ENCODE data around the gene CREG1. TPM values are rescaled to one million over a fixed set of nuclear protein-coding genes. Genes with fewer than 3 reads are reported as not detected.

Gene CREG1
- total RNA-seq, 1 donor from 2014 or later = 171 TPM

- ATAC-seq (no peak), DNase-seq (no peak)
- no peaks in the 10 kb centered on the region for H3K4me1 ChIP-seq
- no peaks in the 10 kb centered on the region for H3K9me3 ChIP-seq
- no peaks in the 10 kb centered on the region for H3K36me3 ChIP-seq
- no peaks in the 10 kb centered on the region for H3K27me3 ChIP-seq
- no peak overlapping the region for H3K27ac ChIP-seq
- intact Hi-C loops (cut with DNase I) = no loop called here
- no peak overlapping the region for H3K4me3 ChIP-seq
- TF ChIP-seq CTCF (IDR thresholded peaks at IDR 0.05) = no peak
Observed at GRCh38 chr1:167511374-167511986, 42.1 kb downstream of the CREG1 start.

DNA sequence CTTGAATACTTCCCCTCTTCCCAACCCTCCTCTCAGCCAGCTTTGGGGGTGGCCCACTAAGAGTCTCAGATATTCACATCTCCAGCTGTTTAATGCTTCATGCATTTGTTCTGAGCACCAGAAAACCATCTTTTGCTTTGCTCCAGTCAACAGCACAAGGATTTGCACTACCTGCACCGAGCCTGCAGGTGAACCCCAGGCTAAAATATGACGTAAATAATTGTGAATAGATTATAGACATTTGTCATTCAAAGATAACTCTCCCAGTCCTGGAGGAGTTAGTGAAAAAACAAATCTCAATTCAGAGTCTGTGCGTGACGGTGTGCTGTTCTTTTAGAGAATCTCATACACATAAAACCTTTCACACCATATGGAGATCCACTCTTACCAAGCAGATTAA is 42.7 kb downstream of the CREG1 start:
- no peak for TF ChIP-seq CTCF (IDR thresholded peaks at IDR 0.05)
- Histone ChIP-seq H3K27ac (no peak overlapping the region), H3K9me3 (no peaks in the 10 kb centered on the region), H3K27me3 (no peaks in the 10 kb centered on the region), H3K4me1 (no peaks in the 10 kb centered on the region), H3K4me3 (no peak overlapping the region), H3K36me3 (no peaks in the 10 kb centered on the region)
- DNase-seq = no peak
- intact Hi-C loops (cut with DNase I) = no loop called here
- no peak for ATAC-seq

- H3K9me3 ChIP-seq = no peaks in the 10 kb centered on the region
- H3K27ac ChIP-seq = no peak overlapping the region
- H3K4me1 ChIP-seq = no peaks in the 10 kb centered on the region
- no peak for ATAC-seq
- no peak overlapping the region for H3K4me3 ChIP-seq
- intact Hi-C loops (cut with DNase I) = no loop called here
- H3K36me3 ChIP-seq = no peaks in the 10 kb centered on the region
- no peak for DNase-seq
- TF ChIP-seq CTCF (IDR thresholded peaks at IDR 0.05) = no peak
- H3K27me3 ChIP-seq = no peaks in the 10 kb centered on the region
Observed at GRCh38 chr1:167510244-167510643, 43.3 kb downstream of the CREG1 start.

- DNase-seq = no peak
Observed at GRCh38 chr1:167509587-167509986, 44.0 kb downstream of the CREG1 start.

GRCh38 chr1:167507719-167508118 is 45.8 kb downstream of the CREG1 start:
- Histone ChIP-seq H3K4me1 (no peaks in the 10 kb centered on the region), H3K27ac (no peak overlapping the region), H3K4me3 (no peak overlapping the region), H3K27me3 (no peaks in the 10 kb centered on the region), H3K36me3 (no peaks in the 10 kb centered on the region), H3K9me3 (no peaks in the 10 kb centered on the region)
- intact Hi-C loops (cut with DNase I) = no loop called here
- no peak for TF ChIP-seq CTCF (IDR thresholded peaks at IDR 0.05)
- no peak for ATAC-seq
- no peak for DNase-seq

More at GRCh38 chr1:167509587-167509986, 44.0 kb downstream of the CREG1 start:
- H3K27me3 ChIP-seq = no peaks in the 10 kb centered on the region
- H3K4me3 ChIP-seq = no peak overlapping the region
- intact Hi-C loops (cut with DNase I) = no loop called here
- H3K36me3 ChIP-seq = no peaks in the 10 kb centered on the region
- no peak overlapping the region for H3K27ac ChIP-seq
- no peaks in the 10 kb centered on the region for H3K9me3 ChIP-seq
- TF ChIP-seq CTCF (IDR thresholded peaks at IDR 0.05) = no peak
- no peak for ATAC-seq
- no peaks in the 10 kb centered on the region for H3K4me1 ChIP-seq

GRCh38 chr1:167504467-167504827 is 49.1 kb downstream of the CREG1 start:
- no peak overlapping the region for H3K27ac ChIP-seq
- no peak overlapping the region for H3K4me3 ChIP-seq
- ATAC-seq (no peak), DNase-seq (no peak)
- H3K27me3 ChIP-seq = no peaks in the 10 kb centered on the region
- TF ChIP-seq CTCF (IDR thresholded peaks at IDR 0.05) = no peak
- H3K36me3 ChIP-seq = no peaks in the 10 kb centered on the region
- H3K4me1 ChIP-seq = no peaks in the 10 kb centered on the region
- H3K9me3 ChIP-seq = no peaks in the 10 kb centered on the region
- intact Hi-C loops (cut with DNase I) = no loop called here
